HG02870 (cell line): ENCODE results near the gene CMIP.

Experiments
- ATAC-seq: cut with Tn5 transposase; IDR thresholded peaks from one replicate; pipeline ENCODE4 v1.9.1; 2021; ENCODE audit warnings: mild to moderate bottlenecking, moderate library complexity; ENCODE audit not compliant: unreplicated experiment

CMIP gene

DNA sequence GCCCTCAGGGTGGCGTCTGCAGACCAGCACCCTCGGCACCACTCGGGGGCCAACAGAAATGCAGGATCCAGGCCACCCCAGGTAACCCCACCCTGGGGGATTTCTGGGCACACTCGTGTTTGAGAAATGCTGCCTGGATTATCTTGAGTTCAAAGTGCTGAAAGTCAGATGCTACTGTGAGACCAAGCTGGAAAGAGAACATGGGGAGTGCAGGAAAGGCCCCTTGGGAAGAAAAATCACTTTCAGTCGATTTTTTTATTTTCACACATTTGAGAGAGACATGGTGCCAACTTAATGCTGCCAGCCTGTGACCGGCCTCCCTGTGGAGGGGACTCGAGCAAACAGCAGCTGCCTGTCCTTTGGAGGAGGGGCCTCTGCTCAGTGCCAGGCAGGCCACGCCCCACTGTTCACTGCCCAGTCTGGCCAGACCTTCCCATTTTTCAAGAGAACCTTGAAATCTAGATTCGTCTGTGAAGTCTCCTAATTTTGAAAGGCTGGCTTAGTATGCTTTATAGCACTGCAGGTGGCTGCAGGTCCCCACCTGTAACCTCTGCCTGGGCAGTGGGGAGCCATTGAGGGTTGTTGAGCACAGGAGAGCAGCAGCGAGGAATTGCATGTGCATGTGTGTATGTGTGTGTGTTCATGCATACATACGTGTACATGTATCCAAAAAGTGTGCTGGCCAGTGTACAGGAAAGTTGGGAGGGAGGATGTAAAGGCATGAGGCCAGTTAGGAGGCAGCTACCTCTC lies 263.8 kb downstream of the CMIP start:
- no peak for ATAC-seq

DNA sequence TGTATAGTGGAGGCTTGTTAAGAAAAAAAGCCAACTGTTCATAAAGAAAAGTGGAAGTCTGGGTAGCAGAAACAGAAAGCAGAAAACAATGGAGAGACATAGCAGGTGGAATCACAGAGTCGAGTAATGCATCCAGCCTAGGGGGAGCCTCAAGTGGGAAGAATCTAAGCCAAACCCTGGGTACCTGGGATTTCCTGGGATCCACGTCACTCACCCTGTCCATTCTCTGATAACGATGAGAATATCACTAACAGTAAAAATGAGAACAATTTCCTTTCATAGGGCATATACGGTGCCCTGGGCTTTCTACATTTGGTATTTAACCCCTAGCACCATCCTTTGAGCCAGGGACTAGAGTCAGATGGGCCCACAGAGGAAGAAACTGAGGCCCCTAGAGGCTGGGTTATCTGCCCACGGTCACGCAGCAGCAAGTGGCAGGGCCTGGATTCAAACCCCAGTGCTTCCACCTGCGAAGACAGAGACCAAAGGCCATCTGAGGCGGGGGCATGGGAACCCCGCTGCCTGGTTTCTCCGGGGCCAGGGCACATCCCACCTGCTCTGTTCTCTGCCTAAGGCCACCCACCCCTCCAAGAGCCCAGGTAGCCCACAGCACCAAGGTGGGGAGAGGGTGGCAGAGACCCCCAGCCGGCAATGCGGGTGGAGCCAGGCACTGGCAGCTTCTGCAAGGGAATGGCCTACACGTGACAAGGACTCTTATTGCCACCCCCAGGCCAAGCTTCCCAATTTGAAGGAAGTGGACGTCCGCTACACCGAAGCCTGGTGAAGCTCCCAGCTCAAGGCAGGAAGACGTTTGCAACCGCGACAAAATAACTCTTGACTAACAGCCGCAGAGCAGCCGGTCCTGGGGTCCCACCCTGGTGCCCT lies 264.6 kb downstream of the CMIP start:
- no peak for ATAC-seq

DNA sequence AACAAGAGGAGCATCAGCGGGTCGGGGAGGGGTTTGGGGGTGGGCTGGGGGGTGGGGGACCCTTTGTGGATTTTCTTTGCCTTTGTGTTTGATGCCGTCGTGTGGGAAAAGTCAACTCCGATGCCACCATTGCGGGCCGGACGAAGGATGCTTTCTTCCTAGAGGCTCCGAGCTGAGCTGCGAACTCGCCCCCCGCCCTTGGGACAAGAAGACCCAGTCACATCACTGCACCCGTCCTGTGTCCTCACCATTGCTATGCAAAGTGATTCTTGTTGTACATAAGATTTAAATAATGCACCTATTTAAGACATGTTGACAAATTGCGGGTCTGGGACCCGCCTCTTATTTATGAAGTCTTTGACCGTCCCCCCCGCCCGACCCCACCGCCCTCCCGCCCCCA lies 265.4 kb downstream of the CMIP start:
- ATAC-seq: no peak

DNA sequence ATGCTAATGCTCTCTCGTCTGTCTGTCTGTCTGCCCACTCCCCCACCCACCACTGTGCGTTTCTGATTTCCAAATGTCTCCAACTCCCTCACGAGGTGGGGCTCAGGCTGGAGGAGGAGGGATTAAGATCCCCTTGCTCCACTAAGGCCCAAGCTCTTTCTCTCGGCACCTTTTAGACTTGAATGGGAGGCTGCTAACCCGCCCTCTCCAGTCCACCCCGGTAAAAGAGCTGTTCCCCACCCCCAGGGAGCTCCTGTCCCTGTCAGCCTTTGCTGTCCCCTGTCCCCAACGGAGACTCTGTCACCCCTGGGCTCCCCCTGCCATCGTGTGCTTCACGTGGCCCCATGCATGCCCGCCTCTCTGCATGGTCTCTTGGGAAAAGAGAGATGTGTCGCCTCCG lies 266.0 kb downstream of the CMIP start:
- no peak for ATAC-seq

DNA sequence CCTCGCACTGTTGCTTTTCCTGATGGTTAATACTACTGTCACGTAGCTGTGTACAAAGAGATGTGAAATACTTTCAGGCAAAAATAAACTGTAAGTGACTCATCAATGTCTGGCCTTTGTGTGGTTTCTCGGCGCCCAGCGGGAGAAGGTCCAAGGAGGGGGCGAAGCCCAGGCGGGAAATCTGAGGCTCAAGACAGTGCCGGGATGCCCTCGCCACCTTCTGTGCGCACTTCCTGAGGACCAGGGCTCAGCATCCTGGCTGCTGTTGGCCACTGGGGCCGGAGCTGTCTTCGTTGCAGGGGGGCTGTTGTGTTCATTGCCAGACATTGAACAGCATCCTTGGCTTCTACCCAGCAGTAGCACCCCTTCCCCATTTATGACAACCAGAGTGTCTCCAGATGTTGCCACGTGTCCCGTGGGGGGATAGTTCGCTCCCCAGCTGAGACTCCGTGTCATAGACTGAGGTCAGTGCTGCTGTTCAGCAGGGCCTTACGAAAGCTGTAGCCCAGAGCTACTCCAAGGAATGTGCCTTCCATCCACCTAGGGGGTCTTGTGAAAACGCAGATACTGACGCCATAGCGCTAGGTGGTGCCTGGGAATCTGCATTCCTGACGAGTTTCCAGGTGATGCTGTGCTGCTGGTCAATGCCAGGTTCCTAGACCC lies 267.2 kb downstream of the CMIP start:
- ATAC-seq: no peak

DNA sequence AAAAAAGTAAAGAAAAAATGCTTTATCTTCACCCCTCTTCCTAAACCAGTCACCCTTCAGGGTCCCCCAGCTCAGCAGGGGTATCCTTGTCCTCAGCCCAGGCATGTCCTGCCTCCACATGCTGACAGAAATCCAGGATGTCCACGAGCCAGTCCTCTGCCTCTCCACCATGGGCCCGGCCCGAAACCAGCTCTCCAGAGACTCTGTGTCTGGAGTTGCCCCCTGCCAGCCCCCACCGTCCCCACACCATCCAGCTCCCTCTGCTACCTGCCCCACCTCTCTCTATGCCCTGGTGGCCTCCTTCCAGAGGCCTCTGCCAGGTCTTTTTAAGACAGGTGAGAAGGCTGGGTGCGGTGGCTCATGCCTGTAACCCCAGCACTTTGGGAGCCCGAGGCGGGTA lies 268.1 kb downstream of the CMIP start:
- no peak for ATAC-seq

DNA sequence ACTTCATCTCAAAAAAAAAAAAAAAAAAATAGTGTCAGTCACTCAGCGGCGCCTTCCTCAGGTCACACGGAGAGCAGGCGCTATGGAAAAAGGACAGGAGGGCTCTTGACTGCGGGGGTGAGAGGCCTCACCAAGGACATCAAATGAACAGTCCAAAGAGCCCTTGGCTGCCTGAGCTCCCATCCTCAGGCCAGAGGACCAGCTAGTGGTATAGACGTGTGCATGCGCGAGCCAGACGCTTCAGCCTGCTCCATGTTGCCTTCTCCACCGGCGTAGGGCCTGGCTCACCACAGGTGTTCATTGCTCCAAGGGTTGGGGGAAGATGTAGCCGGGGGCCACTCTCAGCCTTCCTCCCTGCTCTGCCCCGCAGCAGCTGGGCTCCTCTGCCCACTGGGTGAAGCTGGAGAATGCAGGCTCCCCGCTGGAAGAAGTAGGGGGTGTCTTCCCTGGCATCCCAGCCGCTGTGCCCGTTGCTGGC lies 268.7 kb downstream of the CMIP start:
- no peak for ATAC-seq

DNA sequence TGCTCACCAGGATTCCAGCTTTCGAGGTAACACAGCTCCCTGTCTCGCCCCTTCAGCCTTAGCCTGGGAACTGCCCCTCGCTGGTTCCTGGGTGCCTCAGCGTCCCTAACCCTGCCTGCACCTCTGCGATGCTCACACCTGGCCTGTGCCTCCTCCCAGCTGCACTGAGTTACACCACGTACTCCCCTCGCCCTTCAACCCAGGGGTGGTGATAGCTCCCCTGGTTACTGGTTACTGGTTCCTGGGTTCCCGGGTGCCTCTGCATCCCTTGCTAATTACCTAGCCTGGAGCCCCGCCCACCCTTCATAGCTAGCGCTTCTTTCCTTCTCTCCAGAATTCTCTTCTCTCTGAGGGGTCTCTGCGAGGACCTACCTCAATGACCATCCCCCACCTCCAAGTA lies 269.2 kb downstream of the CMIP start:
- ATAC-seq: no peak

DNA sequence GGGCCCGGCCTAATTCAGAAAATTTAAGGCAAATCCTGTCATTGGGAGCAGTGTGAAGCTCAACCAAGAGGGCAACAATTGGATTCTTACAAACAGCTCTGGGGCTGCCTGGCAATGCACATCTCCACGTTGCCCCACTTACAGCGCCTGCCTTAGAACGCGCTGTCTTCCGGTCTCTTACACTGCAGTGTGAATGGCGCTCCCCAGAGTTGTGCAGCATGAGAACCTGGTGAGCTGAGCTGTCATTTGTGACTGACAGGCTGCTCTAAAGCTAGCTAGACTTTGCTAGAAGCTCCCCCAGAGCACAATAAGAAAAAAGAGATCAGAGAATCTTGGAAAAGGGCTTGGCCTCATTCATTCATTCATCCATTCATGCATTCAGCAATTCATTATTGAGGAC lies 270.0 kb downstream of the CMIP start:
- ATAC-seq: no peak

DNA sequence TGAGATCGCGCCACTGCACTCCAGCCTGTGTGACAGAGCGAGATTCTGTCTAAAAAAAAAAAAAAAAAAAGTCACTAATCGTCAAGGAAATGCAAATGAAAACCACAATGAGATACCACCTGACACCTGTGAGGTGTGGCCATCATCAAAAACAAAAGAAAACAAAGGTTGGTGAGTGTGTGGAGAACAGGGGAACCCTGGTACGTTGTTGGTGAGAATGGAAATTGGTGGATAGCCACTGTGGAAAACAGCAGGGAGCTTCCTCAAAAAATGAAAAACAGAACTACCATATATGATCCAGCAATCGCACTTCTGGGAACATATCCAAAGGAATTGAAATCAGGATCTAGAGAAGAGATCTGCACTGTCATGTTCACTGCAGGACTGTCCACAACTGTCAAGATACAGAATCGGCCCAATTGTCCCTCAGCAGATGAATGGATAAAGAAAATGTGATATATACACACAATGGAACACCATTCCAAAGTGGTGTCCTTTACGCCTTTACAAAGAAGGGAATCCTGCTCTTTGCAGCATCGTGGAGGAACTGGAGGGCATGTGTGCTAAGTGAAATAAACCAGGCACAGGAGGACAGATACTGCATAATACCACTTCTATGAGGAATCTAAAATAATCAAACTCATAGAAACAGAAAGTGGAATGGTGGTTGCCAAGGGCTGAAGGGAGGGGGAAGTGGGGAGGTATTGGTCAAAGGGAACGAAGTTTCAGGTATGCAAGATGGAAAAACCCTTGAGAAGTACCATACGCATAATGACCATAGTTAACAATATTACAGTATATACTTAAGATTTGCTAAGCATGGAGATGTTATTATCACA lies 271.0 kb downstream of the CMIP start:
- peak; percentile 54 for ATAC-seq

DNA sequence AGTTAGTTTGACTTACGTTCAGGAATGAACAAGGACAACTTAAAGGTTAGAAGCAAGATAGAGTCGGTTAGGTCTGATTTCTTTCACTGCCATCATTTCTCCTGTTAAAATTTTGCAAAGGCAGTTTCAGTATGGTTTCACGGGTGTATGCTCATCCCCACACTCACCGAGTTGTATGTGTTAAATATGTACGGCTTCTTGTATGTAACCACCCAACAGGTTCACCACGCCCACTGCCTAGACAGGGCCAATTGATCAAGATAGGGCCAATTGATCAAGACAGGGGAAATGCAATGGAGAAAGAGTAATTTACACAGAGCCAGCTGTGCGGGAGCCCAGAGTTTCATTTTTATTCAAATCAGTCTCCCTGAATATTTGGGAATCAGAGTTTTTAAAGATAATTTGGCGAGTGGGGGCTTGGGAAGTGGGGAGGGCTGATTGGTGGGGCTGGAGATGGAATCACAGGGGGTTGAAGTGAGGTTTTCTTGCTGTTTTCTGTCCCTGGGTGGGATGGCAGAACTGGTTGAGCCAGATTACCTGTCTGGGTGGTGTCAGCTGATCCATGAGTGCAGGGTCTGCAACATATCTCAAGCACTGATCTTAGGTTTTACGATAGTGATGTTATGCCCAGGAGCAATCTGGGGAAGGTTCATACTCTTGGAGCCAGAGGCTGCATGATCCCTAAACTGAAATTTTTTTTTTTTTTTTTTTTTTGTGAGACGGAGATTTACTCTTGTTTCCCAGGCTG lies 272.0 kb downstream of the CMIP start:
- ATAC-seq: peak; percentile 41

DNA sequence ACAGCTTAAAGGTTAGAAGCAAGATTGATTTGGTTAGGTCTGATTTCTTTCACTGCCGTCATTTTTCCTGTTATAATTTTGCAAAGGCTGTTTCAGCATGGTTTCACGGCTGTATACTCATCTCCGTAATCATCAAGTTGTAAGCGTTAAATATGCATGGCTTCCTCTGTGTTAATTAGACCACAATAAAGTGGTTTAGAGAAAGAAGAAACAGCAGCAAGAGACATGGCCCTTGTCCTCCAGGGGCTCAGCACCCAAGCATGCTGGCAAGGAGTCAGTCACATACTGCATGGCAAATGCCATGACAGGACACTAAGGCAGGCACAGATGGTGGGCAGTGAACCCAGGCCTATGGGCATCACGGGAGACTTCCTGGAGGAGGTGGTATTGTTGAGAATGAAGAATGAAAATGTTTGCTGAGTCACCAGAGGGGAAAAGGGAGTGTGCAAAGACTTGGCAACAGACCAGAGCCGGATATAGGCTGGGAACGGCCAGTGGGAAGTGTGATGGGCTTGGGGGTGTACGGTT lies 273.1 kb downstream of the CMIP start:
- ATAC-seq: no peak

DNA sequence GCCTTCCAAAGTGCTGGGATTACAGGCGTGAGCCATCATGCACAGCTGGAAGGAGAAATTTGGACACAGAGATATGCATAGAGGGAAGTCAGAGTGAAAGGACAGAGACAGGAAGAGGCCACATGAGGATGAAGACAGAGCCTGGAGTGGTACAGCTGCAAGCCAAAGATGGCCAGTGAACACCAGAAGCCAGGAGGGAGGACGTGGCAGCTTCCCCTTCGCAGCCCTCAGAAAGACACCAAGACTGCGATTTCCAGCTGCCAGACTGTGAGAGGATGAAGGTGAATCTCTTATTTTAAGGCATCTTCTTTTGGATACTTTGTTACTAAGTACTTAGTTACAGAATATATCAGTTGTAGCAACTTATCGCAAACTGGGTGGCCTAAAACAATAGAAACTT lies 274.0 kb downstream of the CMIP start:
- ATAC-seq: no peak

DNA sequence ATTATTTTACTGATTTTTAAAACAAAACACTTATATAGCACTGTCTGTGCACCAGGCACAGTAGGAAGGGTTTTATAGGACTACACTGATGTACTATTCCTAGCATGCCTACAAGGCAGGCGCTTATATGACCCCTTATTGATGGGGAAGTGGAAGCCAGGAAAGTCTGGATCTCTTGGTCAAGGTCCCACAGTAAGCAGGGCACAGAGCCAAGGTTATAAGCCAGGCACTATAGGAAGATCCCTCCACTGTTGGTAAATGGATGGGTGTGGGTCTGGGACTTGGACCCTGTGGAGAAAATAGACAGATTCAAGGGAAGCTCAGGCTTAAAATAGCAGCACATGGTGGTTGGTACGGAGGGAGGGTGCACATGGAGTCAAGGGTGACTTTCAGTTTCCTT lies 275.4 kb downstream of the CMIP start:
- ATAC-seq: no peak

DNA sequence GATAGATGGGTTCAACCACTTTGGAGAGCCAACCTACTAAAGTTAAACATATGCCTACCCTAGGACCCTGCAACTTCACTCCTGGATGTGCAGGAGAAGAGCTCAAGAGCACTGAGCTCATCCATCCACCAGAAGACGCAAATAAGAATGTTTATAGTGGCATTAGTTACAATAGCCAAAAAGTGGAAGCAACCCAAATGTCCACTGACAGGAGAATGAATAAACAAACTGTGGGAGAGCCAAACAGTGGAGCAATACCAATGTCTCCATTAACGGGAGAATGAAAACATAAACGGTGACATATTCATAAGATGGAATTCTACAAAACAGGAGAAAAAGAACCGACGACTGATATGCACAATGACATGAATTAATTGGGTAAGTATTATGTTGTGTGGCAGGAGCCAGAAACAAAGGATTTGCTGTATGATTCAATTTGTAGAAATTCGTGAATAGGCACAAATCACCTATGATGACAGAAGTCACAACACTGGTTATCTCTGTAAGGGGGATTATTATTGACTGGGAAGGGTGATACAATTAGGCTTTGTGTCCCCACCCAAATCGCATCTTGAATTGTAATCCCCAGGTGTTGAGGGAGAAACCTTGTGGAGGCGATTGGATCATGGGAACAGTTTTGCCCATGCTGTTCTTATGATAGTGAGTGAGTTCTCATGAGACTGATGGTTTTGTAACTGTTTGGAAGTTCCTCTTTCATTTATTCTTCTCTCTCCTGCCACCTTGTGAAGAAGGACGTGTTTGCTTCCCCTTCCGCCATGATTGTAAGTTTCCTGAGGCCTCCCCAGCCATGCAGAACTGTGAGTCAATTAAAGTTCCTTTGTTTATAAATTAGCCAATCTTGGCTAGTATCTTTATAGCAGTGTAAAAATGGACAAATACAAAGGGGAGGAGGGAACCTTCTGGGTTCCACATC lies 276.6 kb downstream of the CMIP start:
- no peak for ATAC-seq

DNA sequence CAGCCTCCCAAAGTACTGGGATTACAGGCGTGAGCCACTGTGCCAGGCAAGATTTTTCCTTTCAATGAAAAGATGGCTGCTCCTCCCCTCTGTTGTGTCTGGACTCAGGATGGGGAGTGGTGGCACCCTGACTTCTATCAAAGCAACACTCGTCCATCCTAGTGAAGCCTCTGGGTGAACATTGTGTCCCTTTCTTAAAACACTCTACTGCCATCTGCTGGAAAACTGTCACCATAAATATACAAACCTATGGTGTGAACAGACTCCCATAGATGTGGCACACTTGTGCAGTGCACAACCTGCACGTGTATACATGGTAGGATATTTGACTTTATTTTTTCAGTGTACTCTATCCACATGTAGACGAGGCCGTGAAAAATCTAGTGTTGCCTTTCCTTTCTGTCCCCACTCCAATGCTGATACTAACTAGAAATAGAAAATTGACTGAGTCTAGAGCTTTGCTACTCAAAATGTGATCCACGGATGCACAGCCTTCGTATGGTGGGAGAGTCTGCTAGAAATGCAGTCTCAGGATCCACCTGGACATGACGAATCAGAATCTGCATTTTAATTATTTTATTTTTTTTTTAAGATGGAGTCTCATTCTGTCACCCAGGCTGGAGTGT lies 278.6 kb downstream of the CMIP start:
- ATAC-seq: peak; percentile 51

DNA sequence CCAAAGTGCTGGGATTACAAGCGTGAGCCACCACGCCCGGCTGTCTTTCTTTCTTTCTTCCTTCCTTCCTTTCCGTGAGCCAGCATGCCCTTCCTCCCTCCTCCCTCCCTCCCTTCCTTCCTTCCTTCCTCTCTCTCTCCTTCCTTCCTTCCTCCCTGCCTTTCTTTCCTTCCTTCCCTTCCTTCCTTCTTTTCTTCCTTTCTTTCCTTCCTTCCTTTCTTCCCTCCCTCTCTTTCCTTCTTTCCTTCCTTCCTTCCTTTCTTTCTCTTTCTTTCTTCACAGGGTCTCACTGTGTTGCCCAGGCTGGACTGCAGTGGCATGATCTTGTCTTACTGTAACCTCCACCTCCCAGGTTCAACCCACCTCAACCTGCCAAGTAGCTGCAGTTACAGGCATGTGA lies 283.8 kb downstream of the CMIP start:
- ATAC-seq: no peak

DNA sequence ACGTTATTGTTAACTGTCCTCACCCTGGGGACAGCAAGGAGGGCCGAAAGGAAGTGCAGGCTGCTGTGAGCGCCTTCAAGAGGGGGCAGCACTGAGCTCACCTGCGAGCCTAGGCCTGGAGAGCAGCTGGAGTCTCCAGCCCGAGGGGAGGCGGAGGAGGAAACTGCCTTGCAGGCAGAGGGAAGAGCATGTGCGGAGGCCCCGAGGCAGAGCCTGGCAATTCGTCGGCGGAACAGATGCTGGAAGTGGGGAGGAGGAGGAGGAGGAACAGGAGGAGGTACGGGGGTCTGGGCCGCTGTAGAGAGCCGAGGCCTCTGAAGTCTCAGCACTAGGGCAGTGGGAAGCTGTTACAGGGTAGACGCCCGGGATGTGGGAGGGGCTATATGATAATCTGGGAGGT lies 284.8 kb downstream of the CMIP start:
- no peak for ATAC-seq
